ENCODE data around the gene NME4. TPM values are rescaled to one million over a fixed set of nuclear protein-coding genes. Genes with fewer than 3 reads are reported as not detected.

NME4 gene
- total and polyA plus RNA-seq, 2 donors (not counting 1 experiment from before 2014, with no cell fraction given): 48.7 to 61.9 TPM

GRCh38 chr16:381012-381788 lies 15.8 kb upstream of the NME4 start:
- Mint-ChIP-seq H3K9me3 (ENCODE audit: insufficient read depth) (no peaks in the 10 kb centered on the region), H3K27me3 (no peaks in the 10 kb centered on the region), H3K27ac (peak overlapping the region; percentile 70), H3K4me3 (peak overlapping the region; percentile 77), H3K4me1 (peaks cover 20% of the 10 kb centered on the region)
- no peak for DNase-seq
- H3K36me3 ChIP-seq (replicated peaks in 1 of 2; ENCODE audit: control extremely low read depth in 1 of 2, control insufficient read depth in 1 of 2, extremely low read depth in 1 of 2, insufficient read depth in 2 of 2, low read length in 1 of 2): peaks cover 0 to 7% of the 10 kb centered on the region in 2 experiments
- peak overlapping the region; percentile 72 for H2AFZ ChIP-seq (ENCODE audit: insufficient read depth, low read depth, low read length, poor library complexity, severe bottlenecking)
- peak overlapping the region in 4 of 5 experiments; percentile 57 to 75 (median 67) for H3K4me3 ChIP-seq (ENCODE audit: control extremely low read depth in 1 of 5, extremely low read depth in 1 of 5, insufficient read depth in 1 of 5, low read depth in 2 of 5, low read length in 4 of 5)
- peaks cover 21 to 33% of the 10 kb centered on the region in 2 donors for H3K4me1 ChIP-seq (ENCODE audit: control insufficient read depth in 2 of 2, insufficient read depth in 2 of 2, low read length in 2 of 2)
- WGBS (ENCODE audit: insufficient coverage): under 1% methylated on average over 69 of the region's 73 CpGs
- H3K27me3 ChIP-seq (replicated peaks in 1 of 4; ENCODE audit: control extremely low read depth in 1 of 4, control insufficient read depth in 3 of 4, insufficient read depth in 4 of 4, low read length in 3 of 4): no peaks in the 10 kb centered on the region
- peak overlapping the region; percentile 98 for H3K4me2 ChIP-seq (replicated peaks; ENCODE audit: low read depth, low read length, poor library complexity, severe bottlenecking)
- ChIA-PET POLR2A (interaction anchor here (0.7 to 2.8 kb wide), 2 partner anchors 18 to 20 kb away, joined by 3 to 14 read pairs; partner anchors contain the start of gene DECR2), CTCF (interaction anchor here (1.9 kb wide), 1 partner anchor 10 kb away, joined by 8 read pairs; the partner anchor contains the start of gene MRPL28)
- ATAC-seq (ENCODE audit: low read depth): peak; percentile 21
- H3K9ac ChIP-seq (ENCODE audit: low read length): peak overlapping the region; percentile 71
- H3K79me2 ChIP-seq (ENCODE audit: control insufficient read depth, insufficient read depth, low read length): peaks cover 32% of the 10 kb centered on the region
- intact Hi-C loops (cut with micrococcal nuclease): loop anchor here (1.0 to 5.0 kb wide), 3 partner anchors 11 to 146 kb away; partner anchors contain the start of genes CAPN15, MRPL28 and RAB11FIP3
- peaks cover 18% of the 10 kb centered on the region for H4K20me1 ChIP-seq (ENCODE audit: control insufficient read depth, insufficient read depth, low read length, poor library complexity, severe bottlenecking)
- TF ChIP-seq EZH2 (IDR thresholded peaks at IDR 0.05; ENCODE audit: borderline replicate concordance, insufficient read depth, low read depth, low read length, poor library complexity, severe bottlenecking): no peak
- TF ChIP-seq, protein P1, sequence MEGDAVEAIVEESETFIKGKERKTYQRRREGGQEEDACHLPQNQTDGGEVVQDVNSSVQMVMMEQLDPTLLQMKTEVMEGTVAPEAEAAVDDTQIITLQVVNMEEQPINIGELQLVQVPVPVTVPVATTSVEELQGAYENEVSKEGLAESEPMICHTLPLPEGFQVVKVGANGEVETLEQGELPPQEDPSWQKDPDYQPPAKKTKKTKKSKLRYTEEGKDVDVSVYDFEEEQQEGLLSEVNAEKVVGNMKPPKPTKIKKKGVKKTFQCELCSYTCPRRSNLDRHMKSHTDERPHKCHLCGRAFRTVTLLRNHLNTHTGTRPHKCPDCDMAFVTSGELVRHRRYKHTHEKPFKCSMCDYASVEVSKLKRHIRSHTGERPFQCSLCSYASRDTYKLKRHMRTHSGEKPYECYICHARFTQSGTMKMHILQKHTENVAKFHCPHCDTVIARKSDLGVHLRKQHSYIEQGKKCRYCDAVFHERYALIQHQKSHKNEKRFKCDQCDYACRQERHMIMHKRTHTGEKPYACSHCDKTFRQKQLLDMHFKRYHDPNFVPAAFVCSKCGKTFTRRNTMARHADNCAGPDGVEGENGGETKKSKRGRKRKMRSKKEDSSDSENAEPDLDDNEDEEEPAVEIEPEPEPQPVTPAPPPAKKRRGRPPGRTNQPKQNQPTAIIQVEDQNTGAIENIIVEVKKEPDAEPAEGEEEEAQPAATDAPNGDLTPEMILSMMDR (IDR thresholded peaks at IDR 0.05): no peak
- peak overlapping the region in 1 of 2 donors; percentile 51 for H3K27ac ChIP-seq (ENCODE audit: low read length in 2 of 2)
- H3K9me3 ChIP-seq (ENCODE audit: control extremely low read depth in 1 of 3, control insufficient read depth in 2 of 3, insufficient read depth in 1 of 3, low read length in 2 of 3): no peaks in the 10 kb centered on the region
